Measurements from ENCODE around the gene SUSD3. TPM values are rescaled to one million over a fixed set of nuclear protein-coding genes. Genes with fewer than 3 reads are reported as not detected.

SUSD3 gene
- total RNA-seq, 2 donors from 2014 or later, result 1.6 to 11.8 TPM

DNA sequence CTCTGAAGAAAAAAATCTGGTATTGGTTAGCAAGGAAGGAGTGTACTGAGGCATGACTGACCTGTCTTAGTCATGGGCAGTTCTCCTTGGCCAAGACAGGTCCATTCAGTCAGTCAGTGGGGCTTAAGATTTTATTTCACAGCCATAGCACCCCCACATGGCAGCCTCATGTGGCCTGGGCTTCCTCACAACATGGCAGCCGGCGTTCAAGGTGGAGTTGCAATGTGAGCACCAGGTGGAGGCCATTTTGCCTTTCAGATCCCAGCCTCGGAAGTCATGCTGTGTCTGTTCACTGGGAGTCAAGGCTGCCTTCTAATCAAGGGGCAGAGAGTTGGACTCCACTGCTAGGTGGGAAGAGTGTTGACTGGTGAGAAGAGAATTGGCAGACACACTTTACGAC, 27.2 kb downstream of the SUSD3 start:
- DNase-seq (ENCODE audit: low spot score), result no peak
- H3K27ac ChIP-seq, result no peak overlapping the region
- H3K9me3 ChIP-seq, result no peaks in the 10 kb centered on the region
- no peaks in the 10 kb centered on the region for H3K4me1 ChIP-seq
- no peaks in the 10 kb centered on the region for H3K36me3 ChIP-seq
- no peak overlapping the region for H3K4me3 ChIP-seq
- H3K27me3 ChIP-seq, result no peaks in the 10 kb centered on the region
- TF ChIP-seq, protein P1, sequence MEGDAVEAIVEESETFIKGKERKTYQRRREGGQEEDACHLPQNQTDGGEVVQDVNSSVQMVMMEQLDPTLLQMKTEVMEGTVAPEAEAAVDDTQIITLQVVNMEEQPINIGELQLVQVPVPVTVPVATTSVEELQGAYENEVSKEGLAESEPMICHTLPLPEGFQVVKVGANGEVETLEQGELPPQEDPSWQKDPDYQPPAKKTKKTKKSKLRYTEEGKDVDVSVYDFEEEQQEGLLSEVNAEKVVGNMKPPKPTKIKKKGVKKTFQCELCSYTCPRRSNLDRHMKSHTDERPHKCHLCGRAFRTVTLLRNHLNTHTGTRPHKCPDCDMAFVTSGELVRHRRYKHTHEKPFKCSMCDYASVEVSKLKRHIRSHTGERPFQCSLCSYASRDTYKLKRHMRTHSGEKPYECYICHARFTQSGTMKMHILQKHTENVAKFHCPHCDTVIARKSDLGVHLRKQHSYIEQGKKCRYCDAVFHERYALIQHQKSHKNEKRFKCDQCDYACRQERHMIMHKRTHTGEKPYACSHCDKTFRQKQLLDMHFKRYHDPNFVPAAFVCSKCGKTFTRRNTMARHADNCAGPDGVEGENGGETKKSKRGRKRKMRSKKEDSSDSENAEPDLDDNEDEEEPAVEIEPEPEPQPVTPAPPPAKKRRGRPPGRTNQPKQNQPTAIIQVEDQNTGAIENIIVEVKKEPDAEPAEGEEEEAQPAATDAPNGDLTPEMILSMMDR (IDR thresholded peaks at IDR 0.05), result no peak

DNA sequence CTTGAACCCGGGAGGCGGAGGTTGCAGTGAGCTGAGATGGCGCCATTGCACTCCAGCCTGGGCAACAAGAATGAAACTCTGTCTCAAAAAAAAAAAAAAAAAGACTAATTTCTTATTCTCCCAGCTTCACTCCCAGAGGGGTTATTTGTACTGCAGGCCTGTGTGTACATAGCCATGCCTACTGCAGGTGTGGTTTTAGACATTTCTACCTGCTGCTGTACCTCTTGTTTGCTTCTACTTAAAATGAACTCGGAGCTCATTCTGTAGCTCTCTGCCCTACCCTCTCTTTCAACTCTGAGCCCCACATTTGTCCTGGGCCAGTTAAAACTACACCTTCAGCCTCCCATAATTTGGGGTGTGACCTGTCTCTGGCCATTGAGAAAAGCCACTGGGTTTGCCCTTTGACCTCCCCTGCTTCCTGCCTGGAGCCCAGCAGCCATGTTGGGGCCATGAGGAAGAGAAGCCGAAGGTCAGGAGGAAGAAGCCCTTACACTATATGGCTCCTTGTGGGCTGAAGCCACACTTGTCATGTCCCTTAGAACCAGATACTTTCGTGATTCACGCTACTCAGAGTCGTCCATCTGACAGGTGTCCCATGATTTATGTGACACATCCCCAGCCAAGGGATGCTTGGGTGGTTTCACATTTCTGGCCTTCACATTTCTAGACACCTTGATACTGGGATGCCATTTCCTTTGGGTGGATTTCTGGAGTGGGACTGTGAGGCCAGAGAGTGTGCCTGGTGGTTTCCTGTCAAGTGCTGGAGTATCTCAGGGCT, 28.1 kb downstream of the SUSD3 start:
- peaks cover 0 to 8% of the 10 kb centered on the region in 2 donors for H3K9me3 ChIP-seq
- H3K36me3 ChIP-seq, result no peaks in the 10 kb centered on the region
- no peaks in the 10 kb centered on the region for H3K27me3 ChIP-seq
- DNase-seq (ENCODE audit: low spot score), result no peak
- TF ChIP-seq, protein P1 (IDR thresholded peaks at IDR 0.05), result no peak
- H3K4me3 ChIP-seq, result no peak overlapping the region
- H3K27ac ChIP-seq, result no peak overlapping the region
- no peaks in the 10 kb centered on the region for H3K4me1 ChIP-seq

DNA sequence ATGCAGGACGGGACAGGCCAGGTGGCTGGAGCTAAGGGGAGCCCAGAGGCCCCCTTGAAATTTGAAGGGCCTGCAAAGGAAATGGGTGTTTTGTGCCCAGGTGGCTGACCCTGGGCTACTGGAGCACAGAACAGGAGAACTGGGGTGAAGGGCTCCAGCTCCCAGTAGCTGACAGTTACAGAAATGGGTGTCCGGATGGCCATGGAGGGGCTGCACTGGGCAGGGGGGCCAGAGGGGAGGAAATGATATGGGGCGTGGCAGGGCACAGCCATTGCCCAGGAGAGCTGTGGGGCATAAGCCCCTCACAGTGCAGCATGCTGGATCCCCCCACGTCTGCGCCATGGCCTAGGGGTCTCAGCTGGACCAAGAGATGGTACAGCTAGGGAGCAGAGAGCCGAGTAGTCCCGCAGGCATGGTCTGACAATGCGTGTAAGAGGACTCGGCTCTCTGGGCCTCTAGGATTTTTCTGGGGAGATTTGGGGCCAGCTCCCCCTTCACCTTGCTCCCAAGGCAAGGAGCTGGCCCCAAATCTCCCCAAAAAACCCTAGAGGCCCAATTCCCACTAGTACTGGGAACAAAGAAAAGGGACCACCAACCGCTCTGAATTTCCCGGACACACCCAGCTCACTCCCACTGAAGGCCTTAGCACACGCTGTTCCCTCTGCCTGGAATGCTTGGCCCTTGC, 29.6 kb downstream of the SUSD3 start:
- H3K27me3 ChIP-seq, result no peaks in the 10 kb centered on the region
- H3K36me3 ChIP-seq, result no peaks in the 10 kb centered on the region
- no peak overlapping the region for H3K27ac ChIP-seq
- H3K4me1 ChIP-seq, result peaks cover 0 to 8% of the 10 kb centered on the region in 2 donors
- TF ChIP-seq, protein P1 (IDR thresholded peaks at IDR 0.05), result no peak
- peak; percentile 18 for DNase-seq (ENCODE audit: low spot score)
- peaks cover 0 to 9% of the 10 kb centered on the region in 2 donors for H3K9me3 ChIP-seq
- H3K4me3 ChIP-seq, result no peak overlapping the region

DNA sequence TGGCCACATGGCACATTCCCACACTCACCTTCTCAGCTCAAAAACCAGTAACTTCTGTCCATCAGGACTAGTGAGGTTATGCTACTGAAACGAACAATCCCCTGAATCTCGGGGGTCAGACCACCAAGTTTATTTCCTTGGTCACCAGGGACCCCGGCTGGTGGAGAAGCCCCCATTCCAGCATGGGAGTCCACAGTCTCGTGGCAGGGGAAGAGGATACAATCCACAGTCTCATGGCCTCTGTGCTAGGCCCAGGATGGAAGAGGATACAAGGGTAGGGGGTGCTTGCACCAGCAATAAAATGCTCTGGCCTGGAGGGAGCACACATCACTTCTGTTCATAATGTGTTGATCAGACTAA, 30.1 kb downstream of the SUSD3 start:
- peaks cover 0 to 9% of the 10 kb centered on the region in 2 donors for H3K9me3 ChIP-seq
- H3K27me3 ChIP-seq, result no peaks in the 10 kb centered on the region
- no peak overlapping the region for H3K4me3 ChIP-seq
- H3K27ac ChIP-seq, result no peak overlapping the region
- H3K36me3 ChIP-seq, result no peaks in the 10 kb centered on the region
- TF ChIP-seq, protein P1 (IDR thresholded peaks at IDR 0.05), result no peak
- H3K4me1 ChIP-seq, result peaks cover 0 to 14% of the 10 kb centered on the region in 2 donors
- peak; percentile 38 for DNase-seq (ENCODE audit: low spot score)

DNA sequence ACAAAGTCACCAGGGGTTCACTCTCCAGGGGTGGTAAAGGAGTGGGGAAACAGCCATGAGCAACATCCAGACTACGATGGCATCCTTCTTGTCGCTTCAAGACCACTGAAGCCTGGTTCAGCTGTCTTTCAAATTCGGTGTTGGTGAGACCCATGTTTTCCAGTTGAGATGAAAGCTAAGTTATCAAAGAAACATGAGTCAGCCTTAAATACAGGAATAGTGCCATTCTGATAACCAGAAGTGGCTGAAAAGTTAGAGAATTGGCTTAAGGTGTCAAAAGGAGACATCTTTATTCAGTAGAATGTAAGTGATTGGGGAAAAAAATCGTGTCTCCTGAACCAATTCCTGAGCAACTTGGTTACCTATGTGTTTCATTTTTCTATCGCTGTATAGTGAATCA, 30.5 kb downstream of the SUSD3 start:
- H3K9me3 ChIP-seq, result peaks cover 0 to 9% of the 10 kb centered on the region in 2 donors
- H3K36me3 ChIP-seq, result no peaks in the 10 kb centered on the region
- no peaks in the 10 kb centered on the region for H3K27me3 ChIP-seq
- DNase-seq (ENCODE audit: low spot score), result no peak
- TF ChIP-seq, protein P1 (IDR thresholded peaks at IDR 0.05), result no peak
- H3K27ac ChIP-seq, result no peak overlapping the region
- H3K4me3 ChIP-seq, result no peak overlapping the region
- H3K4me1 ChIP-seq, result peaks cover 0 to 18% of the 10 kb centered on the region in 2 donors
